IMR-90 (cell line): ENCODE results near the gene BPI. TPM values are rescaled to one million over a fixed set of nuclear protein-coding genes. Genes with fewer than 3 reads are reported as not detected.

Experiments used
- CEBPB ChIP-seq: IDR thresholded peaks from 2 replicates; pipeline ENCODE4 v1.6.1; 2012; ENCODE audit warnings: low read depth, low read length, improper control_type of control experiment
- CTCF ChIP-seq: conservative IDR thresholded peaks from 2 replicates; pipeline ENCODE4 v1.5.1; 2012; ENCODE audit warnings: mild to moderate bottlenecking, low read depth, low read length, improper control_type of control experiment
- USF2 ChIP-seq: fragments of 150-350 bp; IDR thresholded peaks from 2 replicates; pipeline ENCODE4 v1.6.1; 2017; ENCODE audit warnings: mild to moderate bottlenecking, antibody characterized with exemption, low read length, low read depth
- polyA plus RNA-seq, 3 experiments: library from polyadenylated mRNA; depleted of rRNA; stranded (reverse); fragments of >200 nt; gene quantifications; 2 replicates each; pipeline ENCODE4 v1.2.3, GENCODE V29; 2012; ENCODE audit warnings: low replicate concordance in 1 of 3
- total RNA-seq: library from RNA; depleted of rRNA; stranded (reverse); fragments of >200 nt; gene quantifications from 2 replicates; pipeline ENCODE4 v1.2.3, GENCODE V29; 2012

The BPI gene
- total and polyA plus RNA-seq, 2 of the 4 experiments (the other 2 are of a cell fraction): 0.05 TPM; not detected in 1

- TF ChIP-seq USF2 (no peak), CEBPB (no peak), CTCF (no peak)
Measured at GRCh38 chr20:38291966-38292365, 12.0 kb upstream of the BPI start (continued).
